Sciatic nerve (tissue), 2 donors: ENCODE data around the gene PIK3R6. TPM values are rescaled to one million over a fixed set of nuclear protein-coding genes. Genes with fewer than 3 reads are reported as not detected.
A peak's percentile ranks its signal among the peaks of the same experiment; 100 is the strongest.

ENCODE experiments used
- ATAC-seq: fragments of 200-7000 bp; cut with Tn5 transposase; one replicate; pipeline ENCODE4 v1.9.1; 2020; ENCODE audit warnings: mild to moderate bottlenecking, moderate library complexity
- DNase-seq: peaks from one replicate; pipeline ENCODE4 v3.0.0-alpha.2; 2020; ENCODE audit warnings: low spot score
- intact Hi-C: fragments of 100-400 bp; cut with DNase I; formaldehyde crosslinking; loops from one replicate; pipeline ENCODE4 v1.14.2; 2022
- total RNA-seq: library from RNA; stranded (reverse); fragmentation: NEBNext Ultra II Directional; extraction: Animal tissue kit (Norgen Biotek cat#: 25700); gene quantifications from one replicate; pipeline ENCODE4 v1.2.1, GENCODE V29; 2021
- donor health status: DM: no; HTN: no; CAD: no.
- donor health status: DM: no; HTN: no; CAD: no.

Gene PIK3R6, protein sequence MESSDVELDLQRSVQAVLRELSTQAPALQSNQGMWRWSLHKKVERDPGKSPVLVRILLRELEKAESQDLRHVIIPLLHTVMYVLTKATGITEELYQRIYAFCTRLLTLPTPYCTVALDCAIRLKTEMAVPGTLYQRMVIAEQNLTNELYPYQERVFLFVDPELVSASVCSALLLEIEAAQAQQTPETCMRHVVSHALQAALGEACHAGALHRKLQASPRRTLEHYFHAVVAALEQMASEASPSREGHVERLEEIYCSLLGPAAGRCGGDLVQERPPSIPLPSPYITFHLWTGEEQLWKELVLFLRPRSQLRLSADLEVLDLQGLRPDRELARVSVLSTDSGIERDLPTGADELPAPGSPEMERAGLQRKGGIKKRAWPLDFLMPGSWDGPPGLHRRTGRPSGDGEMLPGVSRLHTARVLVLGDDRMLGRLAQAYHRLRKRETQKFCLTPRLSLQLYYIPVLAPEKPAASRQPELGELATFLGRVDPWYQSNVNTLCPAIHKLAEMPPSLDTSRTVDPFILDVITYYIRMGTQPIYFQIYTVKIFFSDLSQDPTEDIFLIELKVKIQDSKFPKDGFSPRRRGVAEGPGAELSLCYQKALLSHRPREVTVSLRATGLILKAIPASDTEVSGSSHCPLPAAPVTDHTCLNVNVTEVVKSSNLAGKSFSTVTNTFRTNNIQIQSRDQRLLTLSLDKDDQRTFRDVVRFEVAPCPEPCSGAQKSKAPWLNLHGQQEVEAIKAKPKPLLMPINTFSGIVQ
- total RNA-seq = 2.1 TPM

GRCh38 chr17:8867361-8867981, at the start of gene PIK3R6:
PIK3R6 (minus strand) TSS chr17:8867674; CDS start chr17:8849794, 17,880 bp downstream.
- intact Hi-C loops = no loop called here
- ATAC-seq (peak; percentile 50), DNase-seq (peak; percentile 43)

- ATAC-seq = peak; percentile 66
These were observed 49.0 kb upstream of the PIK3R6 start for GRCh38 chr17:8916466-8916865.

GRCh38 chr17:8914554-8914953, 47.1 kb upstream of the PIK3R6 start:
- no peak for DNase-seq
- ATAC-seq = no peak
- intact Hi-C loops = loop anchor here (10.0 kb wide), 1 partner anchor 60 kb away; no protein-coding TSS in a partner anchor

More at GRCh38 chr17:8916466-8916865, 49.0 kb upstream of the PIK3R6 start:
- no peak for DNase-seq
- intact Hi-C loops = loop anchor here (10.0 kb wide), 1 partner anchor 58 kb away; no protein-coding TSS in a partner anchor

DNA sequence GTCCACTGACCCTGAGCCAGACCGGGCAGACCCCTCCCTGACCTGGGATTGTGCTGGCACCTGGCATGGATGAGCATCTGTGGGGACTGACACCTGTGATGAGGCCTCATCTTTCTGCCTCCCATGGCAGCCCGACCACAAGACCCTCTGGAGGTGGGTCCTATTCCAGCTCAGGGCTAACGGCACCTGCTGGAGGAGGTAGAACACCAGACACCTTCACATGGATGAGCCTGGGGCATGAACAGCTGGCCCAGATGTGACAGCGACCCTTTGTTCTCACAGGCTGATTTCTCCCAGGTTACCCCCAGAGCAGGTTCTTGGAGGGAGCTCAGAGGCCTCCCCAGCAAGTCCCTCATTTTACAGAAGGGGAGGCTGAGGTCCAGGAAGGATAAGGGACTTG, 46.4 kb upstream of the PIK3R6 start:
- ATAC-seq = no peak
- no peak for DNase-seq
- intact Hi-C loops = loop anchor here (10.0 kb wide), 1 partner anchor 61 kb away; no protein-coding TSS in a partner anchor

DNA sequence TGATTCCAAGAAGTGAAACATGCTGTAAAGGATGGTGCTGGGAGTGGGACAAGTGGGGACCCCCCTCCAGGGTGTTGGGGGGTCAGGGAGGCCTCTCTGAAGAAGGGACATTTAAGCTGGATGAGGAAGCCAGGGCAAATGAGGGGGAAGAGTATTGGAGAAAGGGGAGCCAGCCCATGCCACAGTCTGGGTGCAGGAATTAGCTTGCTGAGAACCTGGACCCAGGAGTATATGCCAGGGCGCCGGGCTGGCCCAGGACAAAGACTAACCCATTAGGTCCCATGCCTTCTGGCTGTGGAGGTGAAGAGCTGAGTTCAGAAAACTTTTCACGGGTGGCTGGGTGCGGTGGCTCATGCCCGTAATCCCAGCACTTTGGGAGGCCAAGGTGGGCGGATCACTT, 45.6 kb upstream of the PIK3R6 start:
- DNase-seq (no peak), ATAC-seq (no peak)
- intact Hi-C loops = loop anchor here (10.0 kb wide), 1 partner anchor 62 kb away; no protein-coding TSS in a partner anchor

- intact Hi-C loops = loop anchor here (10.0 kb wide), 1 partner anchor 62 kb away; no protein-coding TSS in a partner anchor
- no peak for ATAC-seq
- no peak for DNase-seq
These were observed 44.9 kb upstream of the PIK3R6 start for GRCh38 chr17:8912084-8912981.

DNA sequence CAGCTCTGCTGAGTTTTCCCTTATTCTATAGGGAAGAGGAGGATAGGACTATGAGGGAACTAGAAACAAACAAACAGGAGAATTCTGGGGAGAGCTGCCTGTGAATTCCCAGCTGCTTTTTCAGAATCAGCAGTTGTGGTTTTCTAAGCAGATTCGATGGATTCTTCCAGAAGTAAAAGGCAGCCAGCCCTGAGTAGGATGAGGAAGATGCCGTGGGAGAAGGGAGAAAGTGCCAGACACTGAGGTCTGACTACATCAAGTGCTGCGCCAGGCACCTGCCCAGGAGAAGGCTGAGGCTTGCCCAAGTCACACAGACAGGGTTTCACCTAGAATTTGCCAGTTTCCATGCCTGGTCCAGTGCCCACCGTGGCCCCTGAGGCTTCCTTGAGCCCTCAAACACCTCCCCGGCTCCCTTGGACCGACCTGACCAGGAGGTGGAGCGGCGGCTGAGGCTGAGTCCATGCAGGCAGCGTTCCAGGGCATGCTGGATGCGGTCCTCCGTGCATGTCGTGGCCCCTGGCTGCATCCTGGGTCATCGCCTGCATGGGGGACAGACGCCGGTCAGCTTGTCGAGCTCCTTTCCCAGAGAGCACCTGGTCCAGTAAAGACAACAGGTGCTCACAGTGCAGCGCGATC, 43.6 kb upstream of the PIK3R6 start:
- intact Hi-C loops = loop anchor here (10.0 kb wide), 1 partner anchor 64 kb away; no protein-coding TSS in a partner anchor
- ATAC-seq = no peak
- no peak for DNase-seq

- no peak for DNase-seq
- ATAC-seq = peak; percentile 49
- intact Hi-C loops = loop anchor here (10.0 kb wide), 1 partner anchor 65 kb away; no protein-coding TSS in a partner anchor
These were observed 42.3 kb upstream of the PIK3R6 start for GRCh38 chr17:8909586-8910270.

DNA sequence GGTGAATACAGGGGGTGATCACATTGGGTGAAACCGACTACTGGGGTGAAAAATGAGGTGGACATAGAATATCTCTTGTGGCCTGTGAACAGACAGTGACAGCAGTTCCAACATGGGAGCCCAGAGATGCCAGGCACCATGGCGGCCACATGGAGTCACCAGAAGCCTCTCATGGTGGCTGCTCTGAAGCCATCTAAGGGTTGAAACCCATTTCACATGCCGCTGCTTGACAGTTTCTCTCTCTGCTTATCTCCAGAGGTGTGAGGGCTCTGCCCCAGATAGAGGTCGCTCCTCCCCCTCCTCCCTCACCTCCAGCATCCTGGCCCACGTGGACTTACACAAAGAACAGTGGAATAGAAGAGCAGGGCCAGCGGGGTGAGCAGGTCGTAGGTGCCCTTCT, 37.9 kb upstream of the PIK3R6 start:
- ATAC-seq = no peak
- intact Hi-C loops = no loop called here
- no peak for DNase-seq

- no peak for DNase-seq
- no peak for ATAC-seq
- intact Hi-C loops = no loop called here
These were observed 37.2 kb upstream of the PIK3R6 start for GRCh38 chr17:8904686-8905085.

DNA sequence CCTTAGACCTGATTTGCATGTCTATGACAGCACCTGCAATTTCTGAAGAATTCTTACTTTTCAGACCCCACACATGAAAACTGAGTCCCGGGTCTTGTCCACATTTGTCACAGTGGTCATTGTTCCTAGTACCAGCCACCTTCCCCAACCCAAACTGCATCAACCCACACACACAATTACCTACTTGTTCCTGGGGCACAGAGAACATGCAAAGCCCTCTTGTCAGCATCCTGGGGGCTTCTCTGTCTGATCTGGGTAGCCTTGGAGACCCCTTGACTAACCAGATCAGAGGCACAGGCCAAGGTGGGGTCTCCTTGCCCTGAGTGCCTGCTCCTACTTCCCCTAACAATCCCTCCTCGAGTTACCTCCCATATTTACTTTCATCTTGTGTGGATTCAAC, 36.7 kb upstream of the PIK3R6 start:
- DNase-seq (no peak), ATAC-seq (no peak)
- intact Hi-C loops = no loop called here

GRCh38 chr17:8900626-8901585, 33.4 kb upstream of the PIK3R6 start:
- DNase-seq (no peak), ATAC-seq (no peak)
- intact Hi-C loops = no loop called here

GRCh38 chr17:8900207-8900606, 32.7 kb upstream of the PIK3R6 start:
- no peak for ATAC-seq
- intact Hi-C loops = no loop called here

GRCh38 chr17:8898636-8899035, 31.2 kb upstream of the PIK3R6 start:
- DNase-seq = no peak
- intact Hi-C loops = no loop called here
- ATAC-seq = no peak

More at GRCh38 chr17:8900207-8900606, 32.7 kb upstream of the PIK3R6 start:
- no peak for DNase-seq

DNA sequence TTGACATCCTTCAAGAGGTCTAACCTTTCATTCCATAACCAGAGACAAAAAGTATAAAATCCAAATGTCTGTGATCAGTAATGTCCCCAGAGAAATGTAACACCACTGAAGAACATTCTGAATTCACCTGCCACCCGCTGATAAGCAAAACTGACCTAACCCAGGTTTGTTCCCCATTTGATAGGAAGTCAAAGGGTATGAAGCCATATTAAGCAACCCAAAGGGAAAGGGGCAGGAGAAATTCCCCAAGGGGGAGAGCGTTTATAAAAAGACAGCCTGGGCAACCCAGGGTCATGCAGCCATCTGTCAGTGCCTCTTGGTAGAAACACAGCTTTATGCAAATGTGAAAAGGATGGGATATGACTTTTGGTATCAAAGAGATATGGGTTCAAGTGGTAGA, 30.7 kb upstream of the PIK3R6 start:
- DNase-seq (no peak), ATAC-seq (no peak)
- intact Hi-C loops = no loop called here
